ENCODE measurements around the gene LMBR1.
"Not testable (repeated sequence)": the region's sequence is repeated elsewhere in the genome, so short reads cannot be mapped to it uniquely, and the experiment has no call there.

The LMBR1 gene

GRCh38 chr7:156845379-156846101 is 47.4 kb downstream of the LMBR1 start:
- no peak for DNase-seq (ENCODE audit: low read depth)

DNA sequence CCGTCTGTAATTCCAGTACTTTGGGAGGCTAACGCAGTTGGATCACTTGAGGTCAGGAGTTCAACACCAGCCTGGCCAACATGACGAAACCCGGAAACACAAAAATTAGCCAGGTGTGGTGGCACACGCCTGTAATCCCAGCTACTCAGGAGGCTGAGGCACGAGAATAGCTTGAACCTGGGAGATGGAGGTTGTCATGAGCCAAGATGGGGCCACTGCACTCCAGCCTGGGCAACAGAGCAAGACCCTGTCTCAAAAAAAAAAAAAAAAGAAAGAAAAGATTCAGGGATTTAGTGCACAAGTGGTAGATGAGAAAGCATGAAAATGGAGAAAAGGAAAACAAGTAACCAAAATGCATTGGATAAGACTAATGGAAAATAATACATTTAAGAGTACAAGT is 49.4 kb downstream of the LMBR1 start:
- DNase-seq (ENCODE audit: low read depth): not testable (repeated sequence)

DNA sequence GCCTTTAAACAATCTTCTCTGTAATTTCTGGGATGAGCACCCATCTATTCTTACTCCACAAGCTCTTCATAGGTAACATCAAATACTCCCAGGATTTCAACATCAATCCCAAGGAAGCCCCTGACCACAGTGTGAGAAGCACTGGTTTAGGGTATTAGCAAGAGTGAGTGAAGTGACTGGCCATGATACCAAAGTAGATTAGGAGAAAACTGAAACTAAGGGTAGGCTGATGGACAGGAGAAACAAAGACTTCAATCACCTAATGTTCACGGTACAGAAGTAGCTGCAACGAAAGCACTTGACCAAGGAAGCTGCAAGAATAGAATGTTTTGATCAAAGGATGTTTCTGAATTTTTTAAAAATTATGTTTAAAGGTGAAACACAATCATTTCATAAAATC is 49.8 kb downstream of the LMBR1 start:
- no peak for DNase-seq (ENCODE audit: low read depth)

- no peak for DNase-seq (ENCODE audit: low read depth)
These were observed 50.2 kb downstream of the LMBR1 start for GRCh38 chr7:156842740-156843140.

GRCh38 chr7:156842317-156842716 is 50.7 kb downstream of the LMBR1 start:
- no peak for DNase-seq (ENCODE audit: low read depth)

- DNase-seq (ENCODE audit: low read depth): no peak
These were observed 51.5 kb downstream of the LMBR1 start for GRCh38 chr7:156841497-156841896.

DNA sequence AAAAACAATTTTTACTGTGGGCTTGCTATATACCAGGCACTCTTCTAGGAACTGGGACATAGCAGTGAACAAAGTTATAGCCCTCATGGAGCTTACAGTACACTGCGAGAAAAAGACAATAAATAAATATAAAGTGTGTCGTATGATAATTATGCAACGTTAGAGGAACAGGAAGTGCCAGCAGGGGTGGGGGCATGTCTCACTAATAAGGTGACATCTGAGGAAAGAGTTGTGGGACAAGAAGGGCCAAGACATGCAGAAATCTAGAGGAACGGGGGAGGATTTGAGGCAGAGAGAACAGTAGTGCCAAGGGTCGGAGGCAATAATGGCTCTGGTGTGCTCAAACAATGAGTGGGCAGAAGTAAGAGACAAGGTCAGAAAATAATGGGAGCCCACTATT is 52.8 kb downstream of the LMBR1 start:
- DNase-seq (ENCODE audit: low read depth): no peak

DNA sequence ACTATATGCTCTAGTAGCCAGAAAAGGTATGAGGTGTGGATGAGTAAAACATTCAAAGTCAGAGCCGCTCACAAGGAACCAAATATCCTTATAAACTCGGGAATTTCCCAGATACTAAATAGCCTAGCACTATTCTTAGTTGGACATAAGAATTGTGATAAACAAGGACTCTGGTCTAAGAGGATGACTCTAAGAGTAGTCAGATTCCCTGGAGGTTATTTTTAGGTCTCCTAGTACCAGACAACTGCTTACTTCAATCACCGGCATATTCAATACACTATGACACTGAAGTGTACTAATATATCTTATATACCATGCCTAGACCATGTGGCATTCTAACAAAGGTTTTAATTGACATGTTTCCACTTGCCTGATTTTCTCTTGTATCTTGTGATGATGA is 56.5 kb downstream of the LMBR1 start:
- no peak for DNase-seq (ENCODE audit: low read depth)

- no peak for DNase-seq (ENCODE audit: low read depth)
These were observed 58.5 kb downstream of the LMBR1 start for GRCh38 chr7:156834462-156834861.

GRCh38 chr7:156833312-156833711 is 59.7 kb downstream of the LMBR1 start:
- DNase-seq (ENCODE audit: low read depth): no peak

- DNase-seq (ENCODE audit: low read depth): no peak
These were observed 60.6 kb downstream of the LMBR1 start for GRCh38 chr7:156832195-156832877.

DNA sequence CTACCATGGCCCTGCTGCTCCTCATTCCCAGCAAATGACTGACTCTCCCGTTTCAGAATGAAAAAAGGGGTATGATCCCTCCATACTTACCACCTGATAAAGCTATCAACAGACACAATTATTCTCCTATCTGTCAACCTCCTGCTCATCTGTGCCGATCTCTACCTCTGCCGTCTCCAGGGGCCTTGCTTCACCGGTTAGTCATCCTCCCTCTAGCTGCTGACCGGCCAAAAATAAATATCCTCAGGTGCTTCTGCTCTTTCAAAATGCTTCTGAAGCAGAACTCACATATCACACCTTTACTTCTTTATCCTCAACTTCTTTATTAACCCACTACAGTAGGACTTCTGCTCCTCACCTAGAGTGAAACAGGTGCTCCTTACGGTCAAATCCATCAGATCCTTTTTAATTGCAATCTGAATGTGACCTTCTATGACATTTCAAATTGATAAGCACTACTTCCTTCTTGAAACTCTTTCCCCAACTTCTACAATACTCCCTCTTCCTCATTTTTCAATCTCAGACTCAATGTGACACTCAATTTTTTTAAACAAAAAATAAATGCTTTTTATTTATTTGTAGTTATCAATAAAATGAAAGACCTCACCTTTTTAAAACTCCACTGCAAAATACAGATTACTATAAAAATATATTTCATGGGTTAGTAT is 63.2 kb downstream of the LMBR1 start:
- no peak for DNase-seq (ENCODE audit: low read depth)

DNA sequence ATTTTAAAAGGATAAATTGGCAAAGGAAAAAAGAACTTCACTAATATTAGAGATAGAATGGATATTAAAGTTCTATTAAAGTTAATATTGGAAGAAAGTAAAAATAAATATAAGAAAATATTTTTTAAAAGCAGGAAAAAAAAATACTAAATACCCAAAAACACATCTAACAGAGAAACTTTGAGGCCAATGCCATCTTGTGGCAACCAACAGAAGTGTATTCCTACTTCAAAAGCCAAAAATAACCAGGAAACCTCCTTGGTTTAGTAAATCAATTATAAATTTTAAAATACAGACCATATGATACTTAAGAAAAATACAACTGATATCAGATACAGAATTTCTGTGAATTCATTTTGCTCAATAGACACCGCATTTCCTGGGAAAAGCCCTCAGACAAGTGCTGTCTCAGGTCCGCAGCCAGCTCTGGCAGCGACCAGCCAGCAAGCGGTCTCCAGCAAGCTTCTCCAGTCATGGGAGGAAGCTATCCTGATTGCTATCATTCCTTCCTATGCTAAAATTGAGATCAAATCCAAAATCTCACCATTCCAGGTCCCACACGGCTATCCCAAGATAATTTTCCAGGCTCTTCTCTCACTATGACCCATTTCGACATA is 65.3 kb downstream of the LMBR1 start:
- DNase-seq (ENCODE audit: low read depth): no peak

DNA sequence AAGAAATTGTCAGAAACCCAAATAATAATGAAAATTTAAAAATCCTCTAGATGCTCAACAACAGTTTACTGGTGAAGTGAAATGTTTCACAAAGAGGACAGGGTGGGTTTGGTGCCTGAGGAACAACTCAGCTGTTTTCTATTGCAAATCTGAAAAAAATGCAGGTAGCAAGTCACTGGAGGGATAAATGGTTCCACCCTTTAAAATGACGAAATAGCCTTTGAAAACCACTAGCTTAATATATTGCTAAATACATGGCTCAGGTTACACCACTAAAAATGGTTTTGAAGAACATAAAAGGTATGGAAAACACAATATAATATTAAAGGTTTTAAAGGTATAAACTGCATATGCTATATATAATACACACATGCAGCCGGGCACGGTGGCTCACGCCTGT is 69.5 kb downstream of the LMBR1 start:
- DNase-seq (ENCODE audit: low read depth): no peak

- DNase-seq (ENCODE audit: low read depth): no peak
These were observed 72.4 kb downstream of the LMBR1 start for GRCh38 chr7:156820445-156821063.

DNA sequence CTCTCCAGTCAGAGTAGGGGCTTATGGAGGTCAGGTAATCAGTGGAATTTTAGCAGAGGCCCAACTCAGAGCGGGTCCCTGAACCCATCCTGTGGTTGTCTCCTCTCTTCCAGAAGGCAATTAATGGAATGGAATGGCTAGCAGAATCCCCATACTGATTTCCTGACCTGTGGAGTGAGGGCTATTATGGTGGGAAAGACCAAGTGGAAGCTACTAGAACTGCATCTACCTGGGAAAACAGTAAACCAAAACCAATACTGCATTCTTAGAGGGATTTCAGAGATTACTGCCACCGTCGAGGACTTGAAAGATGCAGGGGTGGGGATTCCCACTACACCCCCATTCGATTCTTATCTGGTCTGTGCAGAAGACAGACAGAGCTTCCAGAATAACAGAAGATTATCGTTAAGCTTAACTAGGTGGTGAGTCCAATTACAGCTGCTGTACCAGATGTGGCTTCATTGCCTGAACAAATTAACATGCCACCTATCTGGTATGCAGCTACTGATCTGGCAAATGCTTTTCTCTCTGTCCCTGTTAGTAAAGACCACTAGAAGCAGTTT is 73.2 kb downstream of the LMBR1 start:
- no peak for DNase-seq (ENCODE audit: low read depth)

DNA sequence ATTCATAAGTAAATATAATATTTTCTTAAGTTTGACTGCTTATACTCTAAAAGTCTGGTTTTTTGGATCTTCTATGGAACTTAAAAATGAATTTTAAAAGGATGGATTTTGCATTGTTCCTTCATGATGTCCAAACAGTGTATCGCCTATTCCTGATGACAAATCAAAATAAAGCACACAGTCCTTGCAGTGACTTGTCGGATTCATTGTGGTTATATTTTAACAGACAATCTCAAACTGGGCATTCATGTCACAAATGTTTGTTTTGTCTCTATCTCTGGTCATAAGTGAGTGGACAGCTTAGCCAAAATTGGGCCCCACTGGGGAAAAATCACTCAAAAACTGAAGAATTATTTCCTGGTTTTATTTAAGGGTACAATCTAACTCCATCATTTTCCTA is 74.8 kb downstream of the LMBR1 start:
- no peak for DNase-seq (ENCODE audit: low read depth)

GRCh38 chr7:156816943-156817572 is 75.9 kb downstream of the LMBR1 start:
- DNase-seq (ENCODE audit: low read depth): no peak

- no peak for DNase-seq (ENCODE audit: low read depth)
These were observed 81.3 kb downstream of the LMBR1 start for GRCh38 chr7:156811706-156812105.

DNA sequence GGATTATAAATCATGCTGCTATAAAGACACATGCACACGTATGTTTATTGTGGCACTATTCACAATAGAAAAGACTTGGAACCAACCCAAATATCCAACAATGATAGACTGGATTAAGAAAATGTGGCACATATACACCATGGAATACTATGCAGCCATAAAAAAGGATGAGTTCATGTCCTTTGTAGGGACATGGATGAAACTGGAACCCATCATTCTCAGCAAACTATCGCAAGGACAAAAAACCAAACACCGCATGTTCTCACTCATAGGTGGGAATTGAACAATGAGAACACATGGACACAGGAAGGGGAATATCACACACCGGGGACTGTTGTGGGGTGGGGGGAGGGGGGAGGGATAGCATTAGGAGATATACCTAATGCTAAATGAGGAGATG is 89.3 kb downstream of the LMBR1 start:
- not testable (repeated sequence) for DNase-seq (ENCODE audit: low read depth)

- DNase-seq (ENCODE audit: low read depth): no peak
These were observed 90.8 kb downstream of the LMBR1 start for GRCh38 chr7:156802214-156802613.

GRCh38 chr7:156795415-156795814 is 97.6 kb downstream of the LMBR1 start:
- DNase-seq (ENCODE audit: low read depth): no peak

Data from stimulated activated CD8-positive, alpha-beta memory T cell treated with anti-CD3 and anti-CD28 coated beads, Interleukin-15, amount 100 ng/mL, for 1 hour (primary cell).